ENCODE measurements around the gene TTC21B. TPM values are rescaled to one million over a fixed set of nuclear protein-coding genes. Genes with fewer than 3 reads are reported as not detected.

The TTC21B gene
- polyA plus RNA-seq, 3 donors: 3.1 to 6.7 (median 3.8) TPM

GRCh38 chr2:165827016-165827920, 126.3 kb downstream of the TTC21B start:
- no peak overlapping the region for H3K4me2 ChIP-seq (replicated peaks; ENCODE audit: extremely low read depth, low read length, poor library complexity, severe bottlenecking)
- H3K79me2 ChIP-seq (ENCODE audit: insufficient read depth, low read length): no peaks in the 10 kb centered on the region
- H3K27ac ChIP-seq (ENCODE audit: low read depth in 1 of 2, low read length in 2 of 2): no peak overlapping the region
- H3K9me3 ChIP-seq (replicated peaks in 1 of 2; ENCODE audit: control insufficient read depth in 1 of 2, insufficient read depth in 1 of 2, low read length in 2 of 2): no peaks in the 10 kb centered on the region
- intact Hi-C loops (cut with micrococcal nuclease): no loop called here
- Mint-ChIP-seq H3K27ac (no peak overlapping the region), H3K27me3 (ENCODE audit: low read depth in 3 of 3) (no peaks in the 10 kb centered on the region), H3K4me3 (no peak overlapping the region), H3K4me1 (peaks cover 9% of the 10 kb centered on the region), H3K36me3 (no peaks in the 10 kb centered on the region), H3K9me3 (peaks cover 0 to 4% (median 0%) of the 10 kb centered on the region in 7 donors)
- H3K9ac ChIP-seq (ENCODE audit: insufficient read depth, low read length, poor library complexity, severe bottlenecking): no peak overlapping the region
- no CpG with 5 or more reads among the region's 3 CpGs for WGBS (ENCODE audit: insufficient coverage)
- H3K4me3 ChIP-seq (replicated peaks in 1 of 3; ENCODE audit: low read depth in 2 of 3, low read length in 3 of 3): no peak overlapping the region
- TF ChIP-seq CTCF (IDR thresholded peaks at IDR 0.05): no peak
- no peaks in the 10 kb centered on the region for H3K36me3 ChIP-seq (replicated peaks in 1 of 2; ENCODE audit: control insufficient read depth in 1 of 2, insufficient read depth in 2 of 2, low read length in 2 of 2)
- H3K4me1 ChIP-seq (ENCODE audit: control insufficient read depth in 1 of 2, insufficient read depth in 2 of 2, low read length in 2 of 2): peaks cover 0 to 4% of the 10 kb centered on the region in 2 donors
- no peak for DNase-seq
- no peak overlapping the region for H2AFZ ChIP-seq (ENCODE audit: insufficient read depth, low read depth, low read length, poor library complexity, severe bottlenecking)
- H3K27me3 ChIP-seq (ENCODE audit: control insufficient read depth in 2 of 2, insufficient read depth in 2 of 2, low read length in 2 of 2): no peaks in the 10 kb centered on the region
- no peaks in the 10 kb centered on the region for H4K20me1 ChIP-seq (ENCODE audit: insufficient read depth, low read length)

GRCh38 chr2:165825041-165825440, 128.5 kb downstream of the TTC21B start:
- Histone ChIP-seq H2AFZ (ENCODE audit: insufficient read depth, low read depth, low read length, poor library complexity, severe bottlenecking) (no peak overlapping the region), H3K27ac (ENCODE audit: low read depth in 1 of 2, low read length in 2 of 2) (no peak overlapping the region), H3K9ac (ENCODE audit: insufficient read depth, low read length, poor library complexity, severe bottlenecking) (no peak overlapping the region), H3K79me2 (ENCODE audit: insufficient read depth, low read length) (no peaks in the 10 kb centered on the region), H3K4me1 (ENCODE audit: control insufficient read depth in 1 of 2, insufficient read depth in 2 of 2, low read length in 2 of 2) (peaks cover 0 to 4% of the 10 kb centered on the region in 2 donors), H3K4me2 (replicated peaks; ENCODE audit: extremely low read depth, low read length, poor library complexity, severe bottlenecking) (no peak overlapping the region), H3K36me3 (replicated peaks in 1 of 2; ENCODE audit: control insufficient read depth in 1 of 2, insufficient read depth in 2 of 2, low read length in 2 of 2) (no peaks in the 10 kb centered on the region), H4K20me1 (ENCODE audit: insufficient read depth, low read length) (no peaks in the 10 kb centered on the region), H3K9me3 (replicated peaks in 1 of 2; ENCODE audit: control insufficient read depth in 1 of 2, insufficient read depth in 1 of 2, low read length in 2 of 2) (no peaks in the 10 kb centered on the region), H3K27me3 (ENCODE audit: control insufficient read depth in 2 of 2, insufficient read depth in 2 of 2, low read length in 2 of 2) (no peaks in the 10 kb centered on the region), H3K4me3 (replicated peaks in 1 of 3; ENCODE audit: low read depth in 2 of 3, low read length in 3 of 3) (no peak overlapping the region)
- Mint-ChIP-seq H3K4me1 (peaks cover 9% of the 10 kb centered on the region), H3K27me3 (ENCODE audit: low read depth in 3 of 3) (no peaks in the 10 kb centered on the region), H3K4me3 (no peak overlapping the region), H3K27ac (no peak overlapping the region), H3K36me3 (no peaks in the 10 kb centered on the region), H3K9me3 (peaks cover 0 to 4% (median 0%) of the 10 kb centered on the region in 7 donors)
- 70% methylated on average over 2 of the region's 2 CpGs for WGBS (ENCODE audit: insufficient coverage)
- DNase-seq: no peak
- intact Hi-C loops (cut with micrococcal nuclease): no loop called here
- TF ChIP-seq CTCF (IDR thresholded peaks at IDR 0.05): no peak

Other genes with a start within 250 kb of the TTC21B start
- gene GALNT3, start 159.5 kb downstream of the TTC21B start, polyA plus RNA-seq: 1 to 10 TPM; 5.5 to 8.3 (median 7.5) TPM
- not detected for gene SCN1A, start 174.2 kb upstream of the TTC21B start, polyA plus RNA-seq